HL-60 (cell line): ENCODE data around the gene DCDC2C.

ENCODE experiments used
- DNase-seq, 2 experiments: peaks; one replicate each; pipeline ENCODE4 v3.0.0-alpha.2; 2010 to 2020; ENCODE audit warnings: low read depth in 1 of 2, low spot score in 1 of 2
- H3K27ac ChIP-seq: fragments of 250-450 bp; sonication (Bioruptor Pico); replicated peaks from 2 replicates; pipeline ENCODE4 v1.5.1; 2020; ENCODE audit warnings: mild to moderate bottlenecking, moderate library complexity
- H3K27me3 ChIP-seq: fragments of 250-450 bp; sonication (Bioruptor Pico); 2 replicates; pipeline ENCODE4 v1.5.1; 2021; ENCODE audit warnings: mild to moderate bottlenecking, moderate library complexity; ENCODE audit not compliant: insufficient read depth, poor library complexity, severe bottlenecking
- H3K4me3 ChIP-seq: replicated peaks from 2 replicates; pipeline ENCODE4 v1.5.1; 2011; ENCODE audit warnings: mild to moderate bottlenecking, control low read depth, low read length; ENCODE audit not compliant: insufficient read depth
- CTCF ChIP-seq: IDR thresholded peaks from one replicate; pipeline ENCODE4 v1.5.1; 2011; ENCODE audit warnings: low read length, control low read depth, inconsistent platforms; ENCODE audit not compliant: insufficient read depth
- GABPA ChIP-seq: IDR thresholded peaks from 2 replicates; pipeline ENCODE4 v1.6.1; 2012; ENCODE audit warnings: low read depth
- POLR2AphosphoS5 ChIP-seq: IDR thresholded peaks from 2 replicates; pipeline ENCODE4 v1.6.1; 2012; ENCODE audit warnings: low read depth
- REST ChIP-seq: IDR thresholded peaks from 2 replicates; pipeline ENCODE4 v1.6.1; 2012; ENCODE audit warnings: low read depth; ENCODE audit not compliant: insufficient replicate concordance
- SPI1 ChIP-seq: IDR thresholded peaks from 2 replicates; pipeline ENCODE4 v1.6.1; 2012; ENCODE audit warnings: low read depth, mild to moderate bottlenecking, borderline replicate concordance

Gene DCDC2C

DNA sequence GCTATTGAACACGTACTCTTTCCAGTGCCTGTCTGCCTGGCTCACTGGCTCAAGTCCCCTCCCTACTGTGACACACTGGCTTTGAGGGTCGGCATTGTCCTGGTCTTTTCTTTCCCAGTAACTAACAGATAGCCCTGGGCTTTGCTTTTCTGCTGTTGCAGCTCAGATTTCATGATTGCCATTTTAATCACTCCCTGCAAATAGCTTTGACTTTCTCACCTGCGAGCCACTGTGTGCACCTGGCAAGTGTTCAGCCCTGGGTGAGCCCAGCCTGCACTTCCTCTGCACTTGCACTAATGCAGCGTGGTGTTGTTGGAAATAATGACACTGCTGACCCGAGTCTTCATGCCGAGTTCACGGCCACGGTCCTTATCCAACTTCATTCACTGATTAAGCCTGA is 52.9 kb downstream of the DCDC2C start:
- no peak overlapping the region for H3K27ac ChIP-seq
- TF ChIP-seq SPI1, result no peak
- TF ChIP-seq CTCF, result no peak
- no peak for TF ChIP-seq REST
- no peak overlapping the region for H3K4me3 ChIP-seq
- DNase-seq, result no peak
- no peaks in the 10 kb centered on the region for H3K27me3 ChIP-seq

GRCh38 chr2:3758906-3759305 is 55.5 kb downstream of the DCDC2C start:
- no peak for DNase-seq
- H3K27ac ChIP-seq, result no peak overlapping the region
- no peak overlapping the region for H3K4me3 ChIP-seq
- TF ChIP-seq REST, result no peak
- TF ChIP-seq SPI1, result no peak
- TF ChIP-seq CTCF, result no peak
- TF ChIP-seq POLR2AphosphoS5, result no peak
- no peak for TF ChIP-seq GABPA
- no peaks in the 10 kb centered on the region for H3K27me3 ChIP-seq

GRCh38 chr2:3759331-3759730 is 56.0 kb downstream of the DCDC2C start:
- Histone ChIP-seq H3K4me3 (no peak overlapping the region), H3K27ac (no peak overlapping the region), H3K27me3 (no peaks in the 10 kb centered on the region)
- no peak for DNase-seq
- no peak for TF ChIP-seq SPI1
- TF ChIP-seq GABPA, result no peak
- no peak for TF ChIP-seq CTCF
- no peak for TF ChIP-seq REST
- no peak for TF ChIP-seq POLR2AphosphoS5
